Uterus (tissue), 4 donors: ENCODE data around the gene TYSND1. TPM values are rescaled to one million over a fixed set of nuclear protein-coding genes. Genes with fewer than 3 reads are reported as not detected.

Experiments used
- DNase-seq, 2 donors: peaks; one replicate each; pipeline ENCODE4 v3.0.0-alpha.2; 2019 to 2020
- H3K27ac ChIP-seq, 2 donors: fragments of 200-600 bp; sonication (generic); 1 replicate in 1 of 2; 2 replicates in 1 of 2; pipeline ENCODE4 v1.5.1; 2016 to 2018
- H3K27me3 ChIP-seq, 2 donors: fragments of 200-600 bp; sonication (generic); one replicate each; pipeline ENCODE4 v1.5.1; 2018 to 2019; ENCODE audit warnings: control low read depth in 1 of 2
- H3K36me3 ChIP-seq, 2 donors: fragments of 200-600 bp; sonication (generic); one replicate each; pipeline ENCODE4 v1.5.1; 2019; ENCODE audit warnings: control low read depth in 1 of 2
- H3K4me1 ChIP-seq, 2 donors: fragments of 200-600 bp; sonication (generic); one replicate each; pipeline ENCODE4 v1.5.1; 2018 to 2019; ENCODE audit warnings: control low read depth in 1 of 2
- H3K4me3 ChIP-seq, 2 donors: fragments of 200-600 bp; sonication (generic); 1 replicate in 1 of 2; 2 replicates in 1 of 2; pipeline ENCODE4 v1.5.1; 2018 to 2019; ENCODE audit warnings: mild to moderate bottlenecking in 1 of 2
- H3K9me3 ChIP-seq, 2 donors: fragments of 200-600 bp; sonication (generic); one replicate each; pipeline ENCODE4 v1.5.1; 2019; ENCODE audit warnings: control low read depth in 1 of 2
- CTCF ChIP-seq, 4 experiments: fragments of 200-600 bp in 2 of 4; fragments of 450-650 bp in 2 of 4; sonication (generic) in 2 of 4; IDR thresholded peaks; one replicate each; pipeline ENCODE4 v1.5.1; 2016 to 2019; ENCODE audit warnings: antibody characterized with exemption in 4 of 4, mild to moderate bottlenecking in 2 of 4, moderate library complexity in 1 of 4
- POLR2A ChIP-seq, 2 donors: fragments of 450-650 bp; IDR thresholded peaks; one replicate each; pipeline ENCODE4 v1.6.1; 2016; ENCODE audit warnings: antibody characterized with exemption in 2 of 2, mild to moderate bottlenecking in 1 of 2, moderate library complexity in 1 of 2
- intact Hi-C: fragments of 100-400 bp; cut with DNase I; formaldehyde crosslinking; loops from one replicate; pipeline ENCODE4 v1.15.1; 2023; ENCODE audit warnings: low total_unique reads
- total RNA-seq, 4 donors: library from RNA; depleted of rRNA in 3 of 4; stranded (reverse); fragments of >200 nt in 3 of 4; gene quantifications; one replicate each; pipeline versions ENCODE4 v1.1.0 to v1.2.4, GENCODE V29; 2014 to 2023
- donor health status: DM: yes; HTN: yes; CAD: no.

Gene TYSND1
- total RNA-seq, 4 donors from 2014 or later = 5.4 to 15.9 (median 12.7) TPM

GRCh38 chr10:70174058-70174741, 27.7 kb upstream of the TYSND1 start:
- no peak for DNase-seq

DNA sequence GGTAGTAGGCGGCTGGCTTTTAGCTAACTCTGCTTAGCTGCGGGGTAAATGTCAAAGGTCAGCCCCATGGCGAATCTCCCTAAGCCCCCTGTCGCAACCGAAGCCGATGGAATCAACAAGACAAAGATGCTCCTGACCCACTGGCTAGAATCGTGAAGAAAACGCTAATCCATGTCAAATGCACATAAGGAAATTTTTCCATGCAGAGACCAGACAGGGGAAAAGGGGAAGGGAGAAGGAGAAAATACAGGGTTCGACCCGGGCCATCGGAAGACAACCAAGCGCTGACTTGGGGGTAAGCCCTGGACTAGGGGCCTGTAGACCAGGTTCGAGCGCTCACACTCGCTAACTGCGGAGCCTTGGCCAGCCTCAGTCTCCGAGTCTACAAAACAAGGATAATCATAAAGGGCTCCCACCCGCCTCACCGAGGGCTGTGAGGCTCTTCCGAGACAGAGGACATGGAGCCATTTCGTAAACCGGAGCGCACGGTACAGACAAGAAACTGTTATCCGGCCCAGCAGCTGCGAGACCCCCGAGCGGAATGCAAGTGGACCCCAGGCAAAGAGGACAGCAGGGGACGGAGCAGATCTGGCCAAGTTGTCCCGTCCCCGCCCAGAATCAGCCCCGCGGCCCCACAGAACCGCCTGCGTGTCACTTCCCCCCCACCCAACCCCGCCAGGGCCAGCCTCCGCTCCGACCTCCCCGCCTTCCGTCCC, 23.3 kb upstream of the TYSND1 start:
- Histone ChIP-seq H3K36me3 (no peaks in the 10 kb centered on the region), H3K27ac (peak overlapping the region; percentile 90 to 91), H3K27me3 (no peaks in the 10 kb centered on the region), H3K9me3 (no peaks in the 10 kb centered on the region), H3K4me1 (peaks cover 0 to 6% of the 10 kb centered on the region in 2 donors), H3K4me3 (peak overlapping the region; percentile 68 to 95)
- DNase-seq = no peak
- intact Hi-C loops = no loop called here
- TF ChIP-seq CTCF (IDR thresholded peaks at IDR 0.05) = no peak

More at GRCh38 chr10:70174058-70174741, 27.7 kb upstream of the TYSND1 start:
- Histone ChIP-seq H3K36me3 (no peaks in the 10 kb centered on the region), H3K27ac (no peak overlapping the region), H3K4me1 (no peaks in the 10 kb centered on the region), H3K4me3 (no peak overlapping the region), H3K9me3 (no peaks in the 10 kb centered on the region), H3K27me3 (no peaks in the 10 kb centered on the region)
- TF ChIP-seq CTCF (IDR thresholded peaks at IDR 0.05) (no peak), POLR2A (IDR thresholded peaks at IDR 0.05) (no peak)
- intact Hi-C loops = no loop called here

DNA sequence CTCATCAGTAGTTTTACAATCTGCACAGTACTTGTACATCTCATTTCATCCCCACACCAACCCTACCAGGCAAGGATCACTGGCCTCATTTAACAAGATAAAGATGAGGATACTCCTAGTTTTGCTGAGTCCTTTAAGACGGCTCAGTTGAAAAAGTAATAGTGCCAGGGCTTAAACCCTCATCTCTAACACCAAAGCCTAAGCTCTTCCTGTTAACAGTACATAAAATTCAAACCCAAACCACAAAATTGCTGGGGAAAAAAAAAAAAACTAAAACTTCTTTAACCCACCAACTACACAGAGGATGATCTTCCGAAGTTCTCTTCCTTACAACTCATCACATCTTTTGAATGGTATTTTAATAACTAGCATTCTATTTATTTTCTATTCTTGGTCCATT, 22.5 kb upstream of the TYSND1 start:
- H3K9me3 ChIP-seq = no peaks in the 10 kb centered on the region
- peak overlapping the region in 1 of 2 donors; percentile 91 for H3K27ac ChIP-seq
- peaks cover 0 to 6% of the 10 kb centered on the region in 2 donors for H3K4me1 ChIP-seq
- no peak for DNase-seq
- intact Hi-C loops = no loop called here
- H3K4me3 ChIP-seq = peak overlapping the region; percentile 68 to 95
- no peaks in the 10 kb centered on the region for H3K36me3 ChIP-seq
- H3K27me3 ChIP-seq = no peaks in the 10 kb centered on the region
- TF ChIP-seq CTCF (IDR thresholded peaks at IDR 0.05) = no peak
- TF ChIP-seq POLR2A (IDR thresholded peaks at IDR 0.05) = no peak

DNA sequence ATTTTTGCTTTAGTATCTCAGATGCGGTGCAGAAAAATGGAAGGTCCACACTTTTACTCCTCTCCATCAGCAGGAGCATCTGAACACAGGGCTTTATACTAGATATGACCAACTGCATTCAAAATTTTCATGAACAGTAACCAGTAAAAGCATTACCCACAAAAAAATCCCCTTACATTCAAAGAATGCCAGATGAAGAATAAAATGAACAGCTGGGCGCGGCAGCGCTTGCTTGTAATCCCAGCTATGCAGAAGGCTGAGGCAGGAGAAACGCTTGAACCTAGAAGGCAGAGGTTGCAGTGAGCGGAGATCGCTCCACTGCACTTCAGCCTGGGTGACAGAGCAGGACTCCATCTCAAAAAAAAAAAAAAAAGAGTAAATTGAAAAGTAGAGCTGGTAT, 20.7 kb upstream of the TYSND1 start:
- Histone ChIP-seq H3K4me3 (no peak overlapping the region), H3K27ac (no peak overlapping the region), H3K4me1 (peaks cover 0 to 6% of the 10 kb centered on the region in 2 donors), H3K36me3 (no peaks in the 10 kb centered on the region), H3K27me3 (no peaks in the 10 kb centered on the region), H3K9me3 (no peaks in the 10 kb centered on the region)
- DNase-seq = no peak
- intact Hi-C loops = no loop called here
- TF ChIP-seq CTCF (IDR thresholded peaks at IDR 0.05) = no peak
- TF ChIP-seq POLR2A (IDR thresholded peaks at IDR 0.05) = no peak

- no peak for DNase-seq
- H3K4me1 ChIP-seq = peaks cover 0 to 6% of the 10 kb centered on the region in 2 donors
- H3K4me3 ChIP-seq = no peak overlapping the region
- no peaks in the 10 kb centered on the region for H3K27me3 ChIP-seq
- H3K27ac ChIP-seq = no peak overlapping the region
- H3K9me3 ChIP-seq = no peaks in the 10 kb centered on the region
- TF ChIP-seq POLR2A (IDR thresholded peaks at IDR 0.05) (no peak), CTCF (IDR thresholded peaks at IDR 0.05) (no peak)
- no peaks in the 10 kb centered on the region for H3K36me3 ChIP-seq
- intact Hi-C loops = no loop called here
Measured at GRCh38 chr10:70166394-70166793, 19.9 kb upstream of the TYSND1 start.
